ENCODE data around the gene IL15.

The IL15 gene

GRCh38 chr4:141772838-141773237 lies 136.5 kb downstream of the IL15 start:
- no peak for DNase-seq (ENCODE audit: low spot score)

- DNase-seq (ENCODE audit: low spot score) = no peak
Measured at GRCh38 chr4:141782205-141782604, 145.8 kb downstream of the IL15 start.
